Activated naive CD8-positive, alpha-beta T cell treated with anti-CD3 and anti-CD28 coated beads, Interleukin-2, amount 10 ng/mL, durations not matched to agents 7 days and 5 days (primary cell): ENCODE results near the gene HSPBP1. TPM values are rescaled to one million over a fixed set of nuclear protein-coding genes. Genes with fewer than 3 reads are reported as not detected.
"Not testable (repeated sequence)": the region's sequence is repeated elsewhere in the genome, so short reads cannot be mapped to it uniquely, and the experiment has no call there.

Source experiments
- ATAC-seq: fragments of 150-1000 bp; cut with Tn5 transposase; one replicate; pipeline ENCODE4 v1.10.0; 2021; ENCODE audit warnings: low read depth, moderate library complexity
- POLR2A ChIA-PET: fragments of 350-600 bp; sonication (Branson Sonifier 250); formaldehyde crosslinking; loops from one replicate; lab custom pipeline; 2021; ENCODE audit warnings: antibody characterized with exemption; lab: Charles Lee
- DNase-seq: peaks from one replicate; pipeline ENCODE4 v3.0.0; 2021
- H3K27ac Mint-ChIP-seq: one replicate; pipeline ENCODE4 v1.8.0; 2022; ENCODE audit warnings: mild to moderate bottlenecking, mixed read lengths
- H3K27me3 Mint-ChIP-seq: one replicate; pipeline ENCODE4 v1.8.0; 2022; ENCODE audit warnings: mild to moderate bottlenecking, moderate library complexity, mixed read lengths
- H3K36me3 Mint-ChIP-seq: one replicate; pipeline ENCODE4 v1.8.0; 2021; ENCODE audit warnings: mild to moderate bottlenecking, mixed read lengths
- H3K4me1 Mint-ChIP-seq: one replicate; pipeline ENCODE4 v1.8.0; 2021; ENCODE audit warnings: mixed read lengths
- H3K4me3 Mint-ChIP-seq: one replicate; pipeline ENCODE4 v1.8.0; 2022; ENCODE audit warnings: mild to moderate bottlenecking, moderate library complexity, mixed read lengths
- H3K9me3 Mint-ChIP-seq: one replicate; pipeline ENCODE4 v1.8.0; 2021; ENCODE audit warnings: mixed read lengths
- total RNA-seq, 2 experiments: library from RNA; stranded (reverse); gene quantifications; one replicate each; pipeline ENCODE4 v1.2.3, GENCODE V29; 2021

HSPBP1 gene
- total RNA-seq, 2 experiments from 2014 or later, result 19.5 to 20.3 TPM

DNA sequence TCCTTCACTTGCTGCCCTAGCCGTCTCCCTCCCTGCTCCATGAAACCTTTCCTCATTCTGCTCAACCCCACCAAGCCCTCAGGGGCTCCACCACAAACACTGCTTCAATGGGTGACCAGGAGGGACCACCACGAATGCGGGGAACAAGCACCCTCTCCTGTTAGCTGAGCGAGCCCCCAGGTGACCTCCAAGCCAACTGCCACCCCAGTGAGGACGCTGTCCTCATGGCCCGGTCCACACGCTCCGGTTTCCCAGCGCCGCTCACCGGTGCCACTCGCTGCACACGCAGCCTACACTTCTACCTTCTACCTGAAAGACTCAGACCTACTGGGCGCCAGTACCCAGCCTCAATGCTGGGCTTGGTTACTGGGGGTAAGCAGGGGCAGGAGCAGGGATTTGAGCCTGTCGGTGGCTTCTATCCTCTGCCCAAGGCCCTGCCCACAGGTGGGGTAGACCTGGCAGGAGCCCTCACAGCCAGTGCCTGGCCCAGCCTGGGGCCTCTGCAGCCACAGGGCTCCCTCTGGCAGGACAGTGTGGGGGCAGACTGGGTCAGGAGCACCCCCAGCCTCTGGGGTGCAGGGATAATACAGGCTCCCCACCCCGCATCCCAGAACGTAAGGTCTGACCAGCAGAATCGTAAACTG, 50.6 kb downstream of the HSPBP1 start:
- Mint-ChIP-seq H3K36me3 (peaks cover 23% of the 10 kb centered on the region), H3K27ac (no peak overlapping the region), H3K9me3 (no peaks in the 10 kb centered on the region), H3K4me3 (no peak overlapping the region), H3K4me1 (peaks cover 3% of the 10 kb centered on the region), H3K27me3 (no peaks in the 10 kb centered on the region)
- POLR2A ChIA-PET, result interaction anchor here (1.0 kb wide), 1 partner anchor 18 kb away, joined by 3 read pairs; no protein-coding TSS in a partner anchor
- ATAC-seq (no peak), DNase-seq (no peak)

- Mint-ChIP-seq H3K4me1 (peaks cover 2% of the 10 kb centered on the region), H3K36me3 (peaks cover 21% of the 10 kb centered on the region), H3K27me3 (no peaks in the 10 kb centered on the region), H3K9me3 (no peaks in the 10 kb centered on the region), H3K27ac (no peak within 1 kb of the TSS), H3K4me3 (no peak within 1 kb of the TSS)
- no peak for DNase-seq
- ATAC-seq, result no peak
- POLR2A ChIA-PET, result interaction anchor here (1.0 kb wide), 1 partner anchor 13 kb away, joined by 4 read pairs; no protein-coding TSS in a partner anchor
Observed at GRCh38 chr19:55228403-55229031, 51.4 kb downstream of the HSPBP1 start, which contains the start of gene TMEM86B. TMEM86B (minus strand) TSS chr19:55228763; CDS start chr19:55228741, 22 bp downstream.

DNA sequence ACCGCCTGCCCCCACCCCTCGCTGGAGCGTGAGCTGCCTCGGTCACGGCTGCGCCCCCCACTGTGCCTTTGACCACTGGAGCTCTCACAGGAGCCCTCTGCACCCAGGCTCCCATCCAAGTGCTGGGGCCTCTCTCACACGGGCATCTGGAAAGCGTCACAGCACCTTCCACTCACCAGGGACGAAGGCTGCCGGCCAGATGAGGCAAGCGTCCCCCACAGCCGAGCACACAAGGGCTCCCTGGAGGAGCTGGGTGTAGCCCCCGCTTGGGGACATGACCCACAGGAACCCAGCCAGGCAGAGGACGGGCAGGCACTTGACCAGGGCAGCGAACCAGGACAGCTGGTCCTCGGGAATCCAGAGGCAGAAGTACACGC, 51.9 kb downstream of the HSPBP1 start:
- no peak for DNase-seq
- H3K4me3 Mint-ChIP-seq, result no peak overlapping the region
- H3K4me1 Mint-ChIP-seq, result peaks cover 2% of the 10 kb centered on the region
- POLR2A ChIA-PET, result interaction anchor here (1.0 kb wide), 1 partner anchor 12 kb away, joined by 4 read pairs; no protein-coding TSS in a partner anchor
- peaks cover 22% of the 10 kb centered on the region for H3K36me3 Mint-ChIP-seq
- no peak for ATAC-seq
- no peaks in the 10 kb centered on the region for H3K27me3 Mint-ChIP-seq
- H3K27ac Mint-ChIP-seq, result no peak overlapping the region
- H3K9me3 Mint-ChIP-seq, result no peaks in the 10 kb centered on the region

GRCh38 chr19:55227241-55228014, 52.5 kb downstream of the HSPBP1 start:
- H3K4me1 Mint-ChIP-seq, result peaks cover 2% of the 10 kb centered on the region
- POLR2A ChIA-PET, result interaction anchor here (1.0 kb wide), 1 partner anchor 12 kb away, joined by 4 read pairs; no protein-coding TSS in a partner anchor
- H3K4me3 Mint-ChIP-seq, result no peak overlapping the region
- DNase-seq, result no peak
- no peaks in the 10 kb centered on the region for H3K9me3 Mint-ChIP-seq
- H3K27ac Mint-ChIP-seq, result no peak overlapping the region
- H3K27me3 Mint-ChIP-seq, result no peaks in the 10 kb centered on the region
- H3K36me3 Mint-ChIP-seq, result peaks cover 24% of the 10 kb centered on the region
- ATAC-seq, result no peak

- H3K36me3 Mint-ChIP-seq, result peaks cover 23% of the 10 kb centered on the region
- H3K27ac Mint-ChIP-seq, result no peak overlapping the region
- peaks cover 2% of the 10 kb centered on the region for H3K4me1 Mint-ChIP-seq
- DNase-seq (no peak), ATAC-seq (no peak)
- POLR2A ChIA-PET, result no interaction called here
- no peaks in the 10 kb centered on the region for H3K9me3 Mint-ChIP-seq
- no peaks in the 10 kb centered on the region for H3K27me3 Mint-ChIP-seq
- no peak overlapping the region for H3K4me3 Mint-ChIP-seq
Observed at GRCh38 chr19:55226788-55227187, 53.1 kb downstream of the HSPBP1 start.

- Mint-ChIP-seq H3K36me3 (peaks cover 26% of the 10 kb centered on the region), H3K9me3 (no peaks in the 10 kb centered on the region), H3K4me1 (peaks cover 2% of the 10 kb centered on the region), H3K27ac (no peak overlapping the region), H3K4me3 (no peak overlapping the region), H3K27me3 (no peaks in the 10 kb centered on the region)
- DNase-seq (no peak), ATAC-seq (no peak)
- POLR2A ChIA-PET, result no interaction called here
Observed at GRCh38 chr19:55226273-55226672, 53.6 kb downstream of the HSPBP1 start.

DNA sequence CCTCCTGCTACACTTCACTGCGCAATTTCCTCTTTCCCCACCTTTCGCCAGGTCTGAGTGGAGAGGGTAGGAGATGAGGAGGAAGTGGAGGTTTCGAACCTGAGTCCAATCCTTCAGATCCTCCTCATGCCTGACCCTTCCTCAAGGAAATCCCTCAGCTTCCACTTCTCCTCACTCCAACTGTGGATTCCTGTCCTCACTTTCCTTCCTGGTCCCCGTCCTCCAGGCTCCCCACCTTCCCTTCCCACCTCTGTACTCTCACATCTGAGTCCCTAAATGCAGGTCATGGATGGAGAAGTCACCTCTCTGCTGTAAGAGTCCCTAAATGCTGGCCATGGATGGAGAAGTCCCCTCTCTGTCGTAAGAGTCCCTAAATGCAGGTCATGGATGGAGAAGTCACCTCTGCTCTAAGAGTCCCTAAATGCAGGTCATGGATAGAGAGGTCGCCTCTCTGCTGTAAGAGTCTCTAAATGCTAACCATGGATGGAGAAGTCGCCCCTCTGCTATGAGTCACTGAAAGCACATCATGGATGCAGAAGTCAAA, 54.4 kb downstream of the HSPBP1 start:
- peaks cover 1% of the 10 kb centered on the region for H3K9me3 Mint-ChIP-seq
- no peaks in the 10 kb centered on the region for H3K27me3 Mint-ChIP-seq
- DNase-seq (no peak), ATAC-seq (no peak)
- POLR2A ChIA-PET, result no interaction called here
- peaks cover 2% of the 10 kb centered on the region for H3K4me1 Mint-ChIP-seq
- H3K4me3 Mint-ChIP-seq, result no peak overlapping the region
- H3K27ac Mint-ChIP-seq, result no peak overlapping the region
- H3K36me3 Mint-ChIP-seq, result peaks cover 34% of the 10 kb centered on the region

DNA sequence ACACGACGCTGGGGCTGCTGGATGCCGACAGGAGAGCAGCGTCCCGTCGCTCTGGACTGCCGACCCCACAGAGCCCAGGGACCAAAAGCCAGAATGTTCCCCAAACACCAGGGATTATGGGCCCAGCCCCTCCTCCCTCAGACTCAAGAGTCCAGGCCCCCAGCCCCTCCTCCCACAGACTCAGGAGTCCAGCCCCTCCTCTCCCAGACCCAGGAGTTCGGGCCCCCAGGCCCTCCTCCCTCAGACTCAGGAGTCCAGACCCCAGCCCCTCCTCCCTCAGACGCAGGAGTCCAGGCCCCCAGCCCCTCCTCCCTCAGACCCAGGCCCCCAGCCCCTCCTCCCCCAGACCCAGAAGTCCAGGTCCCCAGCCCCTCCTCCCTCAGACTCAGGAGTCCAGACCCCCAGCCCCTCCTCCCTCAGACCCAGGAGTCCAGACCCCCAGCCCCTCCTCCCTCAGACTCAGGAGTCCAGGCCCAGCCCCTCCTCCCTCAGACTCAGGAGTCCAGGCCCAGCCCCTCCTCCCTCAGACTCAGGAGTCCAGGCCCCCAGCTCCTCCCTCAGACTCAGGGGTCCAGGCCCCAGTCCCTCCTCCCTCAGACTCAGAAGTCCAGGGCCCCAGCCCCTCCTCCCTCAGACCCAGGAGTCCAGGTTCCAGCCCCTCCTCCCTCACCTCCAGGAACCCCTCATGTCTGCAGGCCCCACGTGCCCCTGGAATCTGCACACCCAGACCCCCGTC, 55.1 kb downstream of the HSPBP1 start:
- H3K27ac Mint-ChIP-seq, ATAC-seq: not testable (repeated sequence)
- peaks cover 36% of the 10 kb centered on the region for H3K36me3 Mint-ChIP-seq

GRCh38 chr19:55224038-55224665, 55.8 kb downstream of the HSPBP1 start:
- peaks cover 2% of the 10 kb centered on the region for H3K4me1 Mint-ChIP-seq
- peaks cover 33% of the 10 kb centered on the region for H3K36me3 Mint-ChIP-seq
- no peak for ATAC-seq
- peaks cover 1% of the 10 kb centered on the region for H3K9me3 Mint-ChIP-seq
- H3K27ac Mint-ChIP-seq, result no peak overlapping the region
- no peak for DNase-seq
- H3K27me3 Mint-ChIP-seq, result no peaks in the 10 kb centered on the region
- POLR2A ChIA-PET, result no interaction called here
- H3K4me3 Mint-ChIP-seq, result no peak overlapping the region

More for the DNA sequence above, 55.1 kb downstream of the HSPBP1 start:
- H3K4me1 Mint-ChIP-seq, DNase-seq, H3K27me3 Mint-ChIP-seq, H3K9me3 Mint-ChIP-seq, H3K4me3 Mint-ChIP-seq, POLR2A ChIA-PET: not testable (repeated sequence)

GRCh38 chr19:55223291-55224037, 56.4 kb downstream of the HSPBP1 start:
- Mint-ChIP-seq H3K27ac (peak overlapping the region; percentile 38), H3K27me3 (no peaks in the 10 kb centered on the region), H3K4me1 (peaks cover 2% of the 10 kb centered on the region), H3K4me3 (no peak overlapping the region), H3K9me3 (peaks cover 1% of the 10 kb centered on the region), H3K36me3 (peaks cover 32% of the 10 kb centered on the region)
- ATAC-seq (no peak), DNase-seq (no peak)
- POLR2A ChIA-PET, result no interaction called here

GRCh38 chr19:55220525-55220924, 59.4 kb downstream of the HSPBP1 start:
- no peak overlapping the region for H3K4me3 Mint-ChIP-seq
- no peak overlapping the region for H3K27ac Mint-ChIP-seq

More at GRCh38 chr19:55220525-55220924, 59.4 kb downstream of the HSPBP1 start:
- POLR2A ChIA-PET, result no interaction called here
- Mint-ChIP-seq H3K27me3 (peaks cover 7% of the 10 kb centered on the region), H3K36me3 (peaks cover 26% of the 10 kb centered on the region), H3K9me3 (peaks cover 3% of the 10 kb centered on the region), H3K4me1 (peaks cover 10% of the 10 kb centered on the region)
- DNase-seq, result no peak
- no peak for ATAC-seq
